OCI-LY1 (cell line): ENCODE data around the gene DTNB.
"Not testable (repeated sequence)": the region's sequence is repeated elsewhere in the genome, so short reads cannot be mapped to it uniquely, and the experiment has no call there.

Experiments
- H2AFZ ChIP-seq: fragments of 200-600 bp; sonication (generic), shearing (Covaris generic); 2 replicates; pipeline ENCODE4 v1.6.0; 2014; ENCODE audit warnings: antibody characterized with exemption, mild to moderate bottlenecking, low read length
- H3F3A ChIP-seq: fragments of 200-600 bp; sonication (generic), shearing (Covaris generic); 2 replicates; pipeline ENCODE4 v1.6.0; 2014; ENCODE audit warnings: mild to moderate bottlenecking, antibody characterized with exemption, low read length, moderate library complexity; ENCODE audit not compliant: insufficient read depth
- H3K27ac ChIP-seq: fragments of 200-600 bp; sonication (generic); 2 replicates; pipeline ENCODE4 v1.5.1; 2014; ENCODE audit warnings: low read length, mixed run types, mild to moderate bottlenecking, low read depth; ENCODE audit not compliant: poor library complexity, severe bottlenecking
- H3K27me3 ChIP-seq: fragments of 200-600 bp; sonication (generic); 2 replicates; pipeline ENCODE4 v1.6.0; 2014; ENCODE audit warnings: antibody characterized with exemption, mild to moderate bottlenecking, low read length, moderate library complexity; ENCODE audit not compliant: insufficient read depth
- H3K36me3 ChIP-seq: fragments of 200-600 bp; sonication (generic); 2 replicates; pipeline ENCODE4 v1.6.1; 2014; ENCODE audit warnings: mild to moderate bottlenecking, antibody characterized with exemption, low read length, moderate library complexity, mixed read lengths; ENCODE audit not compliant: insufficient read depth
- H3K4me1 ChIP-seq: fragments of 200-600 bp; sonication (generic); 2 replicates; pipeline ENCODE4 v1.5.1; 2014; ENCODE audit warnings: mild to moderate bottlenecking, low read length, moderate library complexity; ENCODE audit not compliant: insufficient read depth, severe bottlenecking
- H3K4me2 ChIP-seq: fragments of 200-600 bp; sonication (generic), shearing (Covaris generic); 2 replicates; pipeline ENCODE4 v1.6.1; 2014; ENCODE audit warnings: low read length
- H3K4me3 ChIP-seq: fragments of 200-600 bp; sonication (generic); 2 replicates; pipeline ENCODE4 v1.5.1; 2014; ENCODE audit warnings: low read length, low read depth, mild to moderate bottlenecking, mixed read lengths; ENCODE audit not compliant: poor library complexity, severe bottlenecking
- H3K79me2 ChIP-seq: fragments of 200-600 bp; shearing (Covaris generic); 2 replicates; pipeline ENCODE4 v1.6.1; 2016; ENCODE audit warnings: mixed run types, low read length, mixed read lengths; ENCODE audit not compliant: insufficient read depth
- H3K9ac ChIP-seq: fragments of 200-600 bp; sonication (generic), shearing (Covaris generic); 2 replicates; pipeline ENCODE4 v1.6.1; 2014; ENCODE audit warnings: mild to moderate bottlenecking, low read length, mixed read lengths
- H3K9me2 ChIP-seq: fragments of 200-600 bp; sonication (generic), shearing (Covaris generic); 2 replicates; pipeline ENCODE4 v1.6.1; 2014; ENCODE audit warnings: low read depth, mild to moderate bottlenecking, low read length, mixed read lengths
- H3K9me3 ChIP-seq: fragments of 200-600 bp; shearing (Covaris generic); 2 replicates; pipeline ENCODE4 v1.6.1; 2014; ENCODE audit warnings: low read length, mixed read lengths
- H4K20me1 ChIP-seq: fragments of 200-600 bp; sonication (generic), shearing (Covaris generic); 2 replicates; pipeline ENCODE4 v1.6.0; 2016; ENCODE audit warnings: mild to moderate bottlenecking, low read length; ENCODE audit not compliant: insufficient read depth
- CTCF ChIP-seq: fragments of 200-600 bp; sonication (generic), shearing (Covaris generic); IDR thresholded peaks from 2 replicates; pipeline ENCODE4 v1.5.1; 2017; ENCODE audit warnings: mild to moderate bottlenecking, antibody characterized with exemption, low read length, moderate library complexity, mixed read lengths
- EZH2 ChIP-seq: fragments of 200-600 bp; sonication (generic), shearing (Covaris generic); IDR thresholded peaks from 2 replicates; pipeline ENCODE4 v1.8.0; 2017; ENCODE audit warnings: borderline replicate concordance, mixed run types, mild to moderate bottlenecking, antibody characterized with exemption, low read length, moderate library complexity, mixed read lengths

Gene DTNB

GRCh38 chr2:25557179-25558036, 116.0 kb downstream of the DTNB start:
- Histone ChIP-seq H3F3A (no peaks in the 10 kb centered on the region), H3K27me3 (no peaks in the 10 kb centered on the region), H3K4me1 (no peaks in the 10 kb centered on the region), H3K36me3 (no peaks in the 10 kb centered on the region), H3K9me3 (no peaks in the 10 kb centered on the region), H3K4me3 (no peak overlapping the region), H3K4me2 (no peak overlapping the region), H4K20me1 (no peaks in the 10 kb centered on the region), H3K79me2 (no peaks in the 10 kb centered on the region), H3K9me2 (no peaks in the 10 kb centered on the region), H3K9ac (no peak overlapping the region), H3K27ac (no peak overlapping the region), H2AFZ (no peak overlapping the region)
- no peak for TF ChIP-seq EZH2

- Histone ChIP-seq H3F3A (no peaks in the 10 kb centered on the region), H3K9me3 (no peaks in the 10 kb centered on the region), H3K79me2 (no peaks in the 10 kb centered on the region), H4K20me1 (no peaks in the 10 kb centered on the region), H3K36me3 (no peaks in the 10 kb centered on the region), H3K27ac (no peak overlapping the region), H3K4me2 (no peak overlapping the region), H2AFZ (no peak overlapping the region), H3K4me3 (no peak overlapping the region), H3K4me1 (no peaks in the 10 kb centered on the region), H3K9me2 (no peaks in the 10 kb centered on the region), H3K27me3 (no peaks in the 10 kb centered on the region), H3K9ac (no peak overlapping the region)
- TF ChIP-seq EZH2 = no peak
- no peak for TF ChIP-seq CTCF
Observed at GRCh38 chr2:25552318-25552717, 121.1 kb downstream of the DTNB start.

GRCh38 chr2:25551316-25551715, 122.1 kb downstream of the DTNB start:
- no peak overlapping the region for H3K9ac ChIP-seq
- no peak overlapping the region for H3K4me3 ChIP-seq
- no peak overlapping the region for H3K27ac ChIP-seq
- H4K20me1 ChIP-seq = no peaks in the 10 kb centered on the region
- no peaks in the 10 kb centered on the region for H3K9me3 ChIP-seq
- no peak overlapping the region for H3K4me2 ChIP-seq
- H3K79me2 ChIP-seq = no peaks in the 10 kb centered on the region
- H3K4me1 ChIP-seq = no peaks in the 10 kb centered on the region
- H3K27me3 ChIP-seq = no peaks in the 10 kb centered on the region
- no peak overlapping the region for H2AFZ ChIP-seq
- no peaks in the 10 kb centered on the region for H3F3A ChIP-seq
- TF ChIP-seq CTCF = no peak
- TF ChIP-seq EZH2 = no peak
- no peaks in the 10 kb centered on the region for H3K36me3 ChIP-seq
- no peaks in the 10 kb centered on the region for H3K9me2 ChIP-seq

GRCh38 chr2:25549571-25549970, 123.8 kb downstream of the DTNB start:
- H3K36me3 ChIP-seq, H3K9me3 ChIP-seq, H3K4me3 ChIP-seq, H3K9me2 ChIP-seq, H3K4me2 ChIP-seq, H2AFZ ChIP-seq, H3K79me2 ChIP-seq, H4K20me1 ChIP-seq, H3F3A ChIP-seq, H3K27me3 ChIP-seq, H3K27ac ChIP-seq, H3K4me1 ChIP-seq, H3K9ac ChIP-seq: not testable (repeated sequence)
